Measurements from ENCODE around the gene TMEM97. TPM values are rescaled to one million over a fixed set of nuclear protein-coding genes. Genes with fewer than 3 reads are reported as not detected.
A peak's percentile ranks its signal among the peaks of the same experiment; 100 is the strongest.

Gene TMEM97
- total RNA-seq, 1 donor from 2014 or later, result 64.4 TPM

GRCh38 chr17:28370035-28370743, 51.2 kb downstream of the TMEM97 start, which contains the start of gene VTN:
VTN (minus strand) TSS chr17:28370307; CDS start chr17:28370203, 104 bp downstream.
- H3K4me3 ChIP-seq, result peak within 1 kb of the TSS; percentile 58
- H3K27me3 ChIP-seq, result no peaks in the 10 kb centered on the region
- peak within 1 kb of the TSS; percentile 42 for H3K27ac ChIP-seq
- H3K36me3 ChIP-seq, result no peaks in the 10 kb centered on the region
- DNase-seq (peak; percentile 71), ATAC-seq (peak; percentile 58)
- H3K9me3 ChIP-seq, result no peaks in the 10 kb centered on the region
- no peak for TF ChIP-seq CTCF (IDR thresholded peaks at IDR 0.05)
- H3K4me1 ChIP-seq, result peaks cover 28% of the 10 kb centered on the region
- intact Hi-C loops (cut with DNase I), result loop anchor here (10.0 kb wide), 1 partner anchor 65 kb away; no protein-coding TSS in a partner anchor

GRCh38 chr17:28370744-28371103, 51.7 kb downstream of the TMEM97 start:
- peaks cover 28% of the 10 kb centered on the region for H3K4me1 ChIP-seq
- H3K27me3 ChIP-seq, result no peaks in the 10 kb centered on the region
- H3K9me3 ChIP-seq, result no peaks in the 10 kb centered on the region
- H3K27ac ChIP-seq, result peak overlapping the region; percentile 42
- no peaks in the 10 kb centered on the region for H3K36me3 ChIP-seq
- ATAC-seq (no peak), DNase-seq (no peak)
- TF ChIP-seq CTCF (IDR thresholded peaks at IDR 0.05), result no peak
- intact Hi-C loops (cut with DNase I), result loop anchor here (10.0 kb wide), 1 partner anchor 64 kb away; no protein-coding TSS in a partner anchor
- H3K4me3 ChIP-seq, result peak overlapping the region; percentile 58

- Histone ChIP-seq H3K4me3 (peak within 1 kb of the TSS; percentile 58), H3K27ac (peak within 1 kb of the TSS; percentile 51), H3K27me3 (no peaks in the 10 kb centered on the region), H3K4me1 (peaks cover 28% of the 10 kb centered on the region), H3K9me3 (no peaks in the 10 kb centered on the region), H3K36me3 (no peaks in the 10 kb centered on the region)
- TF ChIP-seq CTCF (IDR thresholded peaks at IDR 0.05), result no peak
- ATAC-seq (peak; percentile 82), DNase-seq (peak; percentile 87)
- intact Hi-C loops (cut with DNase I), result loop anchor here (10.0 kb wide), 1 partner anchor 63 kb away; no protein-coding TSS in a partner anchor
These were observed 52.5 kb downstream of the TMEM97 start, which contains the start of gene SARM1 for GRCh38 chr17:28371245-28372202. SARM1 (plus strand) TSS chr17:28371694; CDS start chr17:28372033, 339 bp downstream.

- ATAC-seq, result peak; percentile 3
- Histone ChIP-seq H3K36me3 (no peaks in the 10 kb centered on the region), H3K27ac (peak overlapping the region; percentile 51), H3K4me3 (peak overlapping the region; percentile 58), H3K4me1 (peaks cover 28% of the 10 kb centered on the region), H3K27me3 (no peaks in the 10 kb centered on the region), H3K9me3 (no peaks in the 10 kb centered on the region)
- DNase-seq, result peak; percentile 65
- TF ChIP-seq CTCF (IDR thresholded peaks at IDR 0.05), result no peak
- intact Hi-C loops (cut with DNase I), result loop anchor here (10.0 kb wide), 1 partner anchor 62 kb away; no protein-coding TSS in a partner anchor
These were observed 53.4 kb downstream of the TMEM97 start for GRCh38 chr17:28372203-28372944.

GRCh38 chr17:28372945-28373274, 53.9 kb downstream of the TMEM97 start:
- Histone ChIP-seq H3K27me3 (no peaks in the 10 kb centered on the region), H3K4me3 (peak overlapping the region; percentile 58), H3K4me1 (peaks cover 28% of the 10 kb centered on the region), H3K27ac (no peak overlapping the region), H3K9me3 (no peaks in the 10 kb centered on the region), H3K36me3 (no peaks in the 10 kb centered on the region)
- no peak for TF ChIP-seq CTCF (IDR thresholded peaks at IDR 0.05)
- intact Hi-C loops (cut with DNase I), result loop anchor here (10.0 kb wide), 1 partner anchor 62 kb away; no protein-coding TSS in a partner anchor
- ATAC-seq, result no peak
- peak; percentile 23 for DNase-seq

Measured in upper lobe of right lung (tissue), 1 donor.